A549 (cell line): ENCODE measurements around the gene GPSM1. TPM values are rescaled to one million over a fixed set of nuclear protein-coding genes. Genes with fewer than 3 reads are reported as not detected.
"Not testable (repeated sequence)": the region's sequence is repeated elsewhere in the genome, so short reads cannot be mapped to it uniquely, and the experiment has no call there.

Experiments
- ATAC-seq, 2 experiments: fragments of 200-7000 bp in 1 of 2; fragments of >200 bp in 1 of 2; cut with Nextera tagmentation in 1 of 2; cut with Tn5 transposase in 1 of 2; 3 replicates each; pipeline versions ENCODE4 v1.8.0 to v1.9.1; 2018 to 2020; ENCODE audit warnings: mild to moderate bottlenecking in 1 of 2, moderate library complexity in 1 of 2
- CTCF ChIA-PET: fragments of 300-600 bp; sonication (Branson Sonifier 250); formaldehyde crosslinking; extraction: SDS; loops from one replicate; lab custom pipeline; 2021; ENCODE audit warnings: antibody characterized with exemption, inconsistent platforms; lab: Yijun Ruan, JAX
- POLR2A ChIA-PET: fragments of 350-600 bp; formaldehyde crosslinking; extraction: SDS; loops from one replicate; lab custom pipeline; 2021; ENCODE audit warnings: antibody characterized with exemption, inconsistent platforms; lab: Yijun Ruan, JAX
- DNase-seq, 2 experiments: peaks; one replicate each; pipeline versions ENCODE4 v3.0.0 to v3.0.0-alpha.2; 2011 to 2016; ENCODE audit warnings: low read depth in 1 of 2, low spot score in 1 of 2
- FAIRE-seq: peaks from 2 replicates; lab custom pipeline; 2011; peaks lifted over from hg19 to GRCh38; lab: Jason Lieb, UNC
- H3K27ac ChIP-seq, 2 experiments: fragments of >200 bp; sonication (Bioruptor Twin); formaldehyde crosslinking; 3 replicates each; pipeline ENCODE4 v1.5.1; 2016 to 2017
- H3K4me1 ChIP-seq: fragments of >200 bp; sonication (Bioruptor Twin); formaldehyde crosslinking; 3 replicates; pipeline ENCODE4 v1.6.1; 2016
- H3K4me2 ChIP-seq: fragments of >200 bp; sonication (Bioruptor Twin); formaldehyde crosslinking; 3 replicates; pipeline ENCODE4 v1.6.1; 2016
- H3K4me3 ChIP-seq: fragments of >200 bp; sonication (Bioruptor Twin); formaldehyde crosslinking; 3 replicates; pipeline ENCODE4 v1.5.1; 2016
- H3K9me3 ChIP-seq: fragments of >200 bp; sonication (Bioruptor Twin); formaldehyde crosslinking; 3 replicates; pipeline ENCODE4 v1.6.1; 2016
- BCL3 ChIP-seq: fragments of >200 bp; sonication (Bioruptor Twin); formaldehyde crosslinking; IDR thresholded peaks from 3 replicates; pipeline ENCODE4 v1.6.1; 2016
- BHLHE40 ChIP-seq: IDR thresholded peaks from 2 replicates; pipeline ENCODE4 v1.6.1; 2012; ENCODE audit warnings: low read depth, low read length, inconsistent platforms
- CBX2 ChIP-seq: fragments of 200-600 bp; sonication (generic); IDR thresholded peaks from 2 replicates; pipeline ENCODE4 v1.6.1; 2016; ENCODE audit warnings: low read depth, mild to moderate bottlenecking, borderline replicate concordance
- CBX8 ChIP-seq: fragments of 200-600 bp; sonication (generic); IDR thresholded peaks from 2 replicates; pipeline ENCODE4 v1.6.1; 2016
- CHD2 ChIP-seq: fragments of 150-350 bp; IDR thresholded peaks from 2 replicates; pipeline ENCODE4 v1.6.1; 2014; ENCODE audit warnings: low read length; ENCODE audit not compliant: partially characterized antibody
- ESRRA ChIP-seq: fragments of 150-350 bp; IDR thresholded peaks from 2 replicates; pipeline ENCODE4 v1.6.1; 2014; ENCODE audit warnings: mild to moderate bottlenecking, low read length, borderline replicate concordance
- GATA3 ChIP-seq: IDR thresholded peaks from 2 replicates; pipeline ENCODE4 v1.6.1; 2012; ENCODE audit warnings: borderline replicate concordance
- HDAC2 ChIP-seq: fragments of 200-600 bp; sonication (generic); IDR thresholded peaks from 2 replicates; pipeline ENCODE4 v1.6.1; 2016
- HES2 ChIP-seq: fragments of >200 bp; sonication (Bioruptor Twin); formaldehyde crosslinking; IDR thresholded peaks from 2 replicates; pipeline ENCODE4 v1.6.1; 2016
- HMGXB4 ChIP-seq: fragments of 250-450 bp; sonication (Bioruptor Pico); IDR thresholded peaks from 2 replicates; pipeline ENCODE4 v1.5.0; 2021; ENCODE audit warnings: mild to moderate bottlenecking, moderate library complexity, borderline replicate concordance
- HOXA7 ChIP-seq: fragments of 250-450 bp; sonication (Bioruptor Pico); IDR thresholded peaks from 2 replicates; pipeline ENCODE4 v1.5.0; 2020; ENCODE audit warnings: mild to moderate bottlenecking, moderate library complexity
- HOXB13 ChIP-seq: fragments of 250-450 bp; sonication (Bioruptor Pico); IDR thresholded peaks from 2 replicates; pipeline ENCODE4 v1.5.0; 2020; ENCODE audit warnings: low read depth, mild to moderate bottlenecking, moderate library complexity
- KDM5A ChIP-seq: fragments of 200-600 bp; sonication (generic); IDR thresholded peaks from 2 replicates; pipeline ENCODE4 v1.6.1; 2016; ENCODE audit warnings: antibody characterized with exemption, mild to moderate bottlenecking
- MAFK ChIP-seq: fragments of 450-650 bp; IDR thresholded peaks from 2 replicates; pipeline ENCODE4 v1.6.1; 2014; ENCODE audit not compliant: partially characterized antibody
- MAX ChIP-seq: IDR thresholded peaks from 2 replicates; pipeline ENCODE4 v1.6.1; 2012
- MYC ChIP-seq: IDR thresholded peaks from 2 replicates; pipeline ENCODE4 v1.6.1; 2012; ENCODE audit warnings: mild to moderate bottlenecking, inconsistent platforms, low read length, improper control_type of control experiment, borderline replicate concordance
- PHF8 ChIP-seq: fragments of 200-600 bp; sonication (generic); IDR thresholded peaks from 2 replicates; pipeline ENCODE4 v1.6.1; 2016; ENCODE audit warnings: low read depth, mild to moderate bottlenecking, antibody characterized with exemption, moderate library complexity, borderline replicate concordance
- RAD21 ChIP-seq, 2 experiments: fragments of >200 bp in 1 of 2; sonication (Bioruptor Twin) in 1 of 2; formaldehyde crosslinking in 1 of 2; IDR thresholded peaks in 1 of 2; conservative IDR thresholded peaks in 1 of 2; 2 replicates in 1 of 2; 3 replicates in 1 of 2; pipeline ENCODE4 v1.6.1; 2012 to 2018; ENCODE audit warnings: inconsistent platforms in 1 of 2
- RARB ChIP-seq: fragments of 250-450 bp; sonication (Bioruptor Pico); IDR thresholded peaks from 2 replicates; pipeline ENCODE4 v1.8.0; 2021; ENCODE audit warnings: mild to moderate bottlenecking, moderate library complexity
- REST ChIP-seq: fragments of 200-600 bp; sonication (generic); IDR thresholded peaks from 2 replicates; pipeline ENCODE4 v1.6.1; 2016; ENCODE audit warnings: antibody characterized with exemption, mild to moderate bottlenecking, moderate library complexity
- RFX5 ChIP-seq: fragments of 450-650 bp; IDR thresholded peaks from 2 replicates; pipeline ENCODE4 v1.7.1; 2014; ENCODE audit warnings: antibody characterized with exemption, mild to moderate bottlenecking, moderate library complexity
- RNF2 ChIP-seq: fragments of 200-600 bp; sonication (generic); IDR thresholded peaks from 2 replicates; pipeline ENCODE4 v1.6.1; 2016; ENCODE audit warnings: low read depth, mild to moderate bottlenecking, antibody characterized with exemption, moderate library complexity, borderline replicate concordance
- WGBS: methylation state at CpG from one replicate; pipeline ENCODE4 v1.1.6; 2017; ENCODE audit errors: missing lambda C conversion rate; 5-methylcytosine and 5-hydroxymethylcytosine counted together
- polyA plus RNA-seq, 4 experiments: library from polyadenylated mRNA; depleted of rRNA in 3 of 4; stranded (reverse); fragments of >200 nt; fragmentation: RNase III in 1 of 4; extraction: RNeasy Plus Mini Kit Qiagen cat#74134 plus additional on column Dnase treatment in 1 of 4; gene quantifications; 2 replicates in 3 of 4; 3 replicates in 1 of 4; pipeline ENCODE4 v1.2.3, GENCODE V29; 2011 to 2017

GPSM1 gene
- polyA plus RNA-seq, 2 of the 4 experiments (the other 2 are of a cell fraction) = 2.1 to 8.8 TPM

- FAIRE-seq (no peak), ATAC-seq (no peak), DNase-seq (no peak)
- POLR2A ChIA-PET = interaction anchor here (1.4 kb wide), 1 partner anchor 12 kb away, joined by 7 read pairs; no protein-coding TSS in a partner anchor
- CTCF ChIA-PET = interaction anchor here (1.1 to 1.6 kb wide), 2 partner anchors 12 kb away, joined by 3 to 8 read pairs; partner anchors contain the start of gene DNLZ
- H3K27ac ChIP-seq = no peak overlapping the region
- no peaks in the 10 kb centered on the region for H3K9me3 ChIP-seq
- no peak overlapping the region for H3K4me3 ChIP-seq
- no peak overlapping the region for H3K4me2 ChIP-seq
- peaks cover 25% of the 10 kb centered on the region for H3K4me1 ChIP-seq
- WGBS = 89% methylated on average over 5 of the region's 11 CpGs
- TF ChIP-seq HOXB13 (CRISPR knock-in tag) (no peak), MAX (no peak), RNF2 (no peak), RARB (no peak), HES2 (no peak), BHLHE40 (no peak), CBX8 (no peak), ESRRA (no peak), CBX2 (no peak)
Measured at GRCh38 chr9:136351252-136351800, 24.0 kb downstream of the GPSM1 start.

- ChIA-PET CTCF (interaction anchor here (1.6 kb wide), 1 partner anchor 11 kb away, joined by 8 read pairs; the partner anchor contains the start of gene DNLZ), POLR2A (interaction anchor here (1.0 kb wide), 1 partner anchor 11 kb away, joined by 4 read pairs; no protein-coding TSS in a partner anchor)
- WGBS = 96% methylated on average over 13 of the region's 24 CpGs
- not testable (repeated sequence) for H3K9me3 ChIP-seq, H3K27ac ChIP-seq, FAIRE-seq, ATAC-seq, H3K4me2 ChIP-seq, H3K4me3 ChIP-seq, DNase-seq
- H3K4me1 ChIP-seq = peaks cover 27% of the 10 kb centered on the region
Measured at GRCh38 chr9:136351868-136352267, 24.5 kb downstream of the GPSM1 start.

GRCh38 chr9:136352682-136353081 lies 25.3 kb downstream of the GPSM1 start:
- ChIA-PET CTCF (interaction anchor here (1.6 kb wide), 1 partner anchor 10 kb away, joined by 8 read pairs; the partner anchor contains the start of gene DNLZ), POLR2A (interaction anchor here (0.5 to 1.0 kb wide), 2 partner anchors 10 to 848 kb away, joined by 4 to 6 read pairs; no protein-coding TSS in a partner anchor)
- Histone ChIP-seq H3K27ac (no peak overlapping the region), H3K4me3 (no peak overlapping the region), H3K9me3 (no peaks in the 10 kb centered on the region), H3K4me2 (no peak overlapping the region), H3K4me1 (peaks cover 27% of the 10 kb centered on the region)
- FAIRE-seq (no peak), DNase-seq (no peak), ATAC-seq (no peak)
- TF ChIP-seq MAX (no peak), BCL3 (no peak), GATA3 (no peak), REST (no peak), RAD21 (conservative IDR thresholded peaks at IDR 0.05 in 1 of 2, IDR thresholded peaks at IDR 0.05 in 1 of 2) (no peak), MAFK (no peak), ESRRA (no peak), KDM5A (no peak), HMGXB4 (CRISPR knock-in tag) (no peak), HOXA7 (no peak), PHF8 (no peak), CHD2 (no peak), MYC (no peak), HDAC2 (no peak), BHLHE40 (no peak), RFX5 (no peak)
- 92% methylated on average over 15 of the region's 16 CpGs for WGBS
